HG03060 (cell line): ENCODE data around the gene CORO1C.
"Not testable (repeated sequence)": the region's sequence is repeated elsewhere in the genome, so short reads cannot be mapped to it uniquely, and the experiment has no call there.

Experiments used
- ATAC-seq: cut with Tn5 transposase; IDR thresholded peaks from one replicate; pipeline ENCODE4 v1.9.1; 2021; ENCODE audit warnings: low read depth, moderate number of reproducible peaks; ENCODE audit not compliant: unreplicated experiment

CORO1C gene

DNA sequence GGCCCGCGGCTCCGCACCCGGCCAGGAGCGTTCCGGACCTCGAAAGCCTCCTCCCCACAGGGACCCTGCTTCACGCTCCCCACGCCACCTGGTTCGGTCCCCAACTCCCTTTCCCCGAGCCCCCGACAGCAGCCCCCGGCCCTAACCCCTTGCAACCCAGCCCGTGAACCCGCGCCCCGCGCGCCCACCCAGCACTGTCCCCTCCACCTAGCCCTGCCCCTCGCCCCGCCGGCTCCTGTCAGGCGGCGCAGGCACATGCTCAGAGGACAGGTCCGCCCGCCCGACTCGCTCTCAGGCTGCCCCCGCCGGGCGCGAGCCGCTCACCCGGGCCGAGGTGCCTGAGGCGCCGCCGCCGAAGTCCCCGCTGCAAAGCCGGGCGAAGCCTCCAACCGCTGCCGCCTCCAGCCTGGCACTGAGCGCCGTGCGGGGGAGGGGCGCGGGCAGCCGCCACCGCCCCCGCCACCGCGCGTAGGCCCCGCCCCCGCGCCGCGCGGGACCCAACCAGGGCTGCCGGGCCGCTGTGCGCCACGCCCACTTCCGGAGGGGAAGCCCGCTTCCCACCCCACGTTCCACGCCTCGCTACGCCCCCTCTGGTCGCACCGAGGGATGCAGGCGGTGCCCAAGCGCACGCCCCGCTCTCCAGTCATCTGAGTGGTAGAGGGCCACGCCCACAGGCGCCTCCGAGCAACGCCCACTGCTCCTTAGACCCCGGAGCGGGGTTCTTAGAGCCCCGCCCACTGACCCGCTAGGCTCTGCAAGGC is at the start of gene CORO1C:
CORO1C (minus strand) TSS at position 414 of the 761 bp plus-strand sequence. CDS start 30,200 bp downstream, outside the sequence.
- peak; percentile 70 for ATAC-seq

DNA sequence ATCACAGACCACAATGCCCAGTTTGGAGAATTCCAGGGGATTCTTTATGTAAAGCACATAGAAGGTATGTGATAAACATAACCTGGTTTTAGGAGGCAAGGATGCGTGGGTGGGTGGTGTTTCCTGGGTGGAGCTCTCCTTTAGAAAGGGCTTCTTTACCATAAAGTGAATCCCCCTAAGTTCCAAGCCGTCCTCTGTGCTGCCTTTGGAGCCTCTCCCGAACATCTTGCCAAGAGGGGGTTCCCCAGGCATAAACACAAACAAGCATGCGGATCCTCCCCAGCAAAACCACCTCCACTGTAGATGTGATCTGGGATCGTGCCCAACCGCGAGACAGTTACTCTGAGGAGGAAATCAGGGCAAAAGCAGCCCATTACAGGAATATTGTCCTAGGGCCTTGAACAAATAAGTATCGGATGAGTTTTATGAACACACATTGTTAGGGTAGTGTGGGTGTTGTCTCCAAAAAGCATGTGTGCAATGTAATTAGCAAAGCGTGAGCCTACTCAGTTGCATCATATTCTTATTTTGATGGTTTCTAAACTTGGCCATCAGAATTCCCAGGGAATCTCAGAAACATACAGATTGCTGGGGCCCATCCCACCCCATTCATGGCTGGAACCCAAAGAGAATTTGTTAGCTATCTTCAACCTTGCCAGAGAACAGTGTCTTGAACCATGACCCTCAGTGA is 48.8 kb upstream of the CORO1C start:
- no peak for ATAC-seq

DNA sequence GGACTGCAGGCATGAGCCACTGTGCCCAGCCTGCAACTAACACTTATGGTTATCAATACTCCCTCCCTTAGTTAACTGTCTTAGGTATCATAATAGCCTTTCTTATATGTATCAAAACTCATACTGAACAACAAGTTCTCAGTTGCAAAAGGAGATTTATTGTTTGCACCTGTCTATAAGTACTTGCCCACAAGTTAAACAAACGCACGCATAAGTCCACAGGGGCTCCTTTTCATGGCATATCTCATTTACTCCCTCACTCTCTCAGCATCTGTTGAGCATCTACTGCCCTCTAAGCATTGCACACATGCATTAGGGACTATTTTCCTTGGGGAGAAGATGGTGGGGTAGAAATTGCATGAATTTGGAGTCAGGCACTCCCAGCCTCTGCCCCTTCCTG is 46.7 kb upstream of the CORO1C start:
- no peak for ATAC-seq

DNA sequence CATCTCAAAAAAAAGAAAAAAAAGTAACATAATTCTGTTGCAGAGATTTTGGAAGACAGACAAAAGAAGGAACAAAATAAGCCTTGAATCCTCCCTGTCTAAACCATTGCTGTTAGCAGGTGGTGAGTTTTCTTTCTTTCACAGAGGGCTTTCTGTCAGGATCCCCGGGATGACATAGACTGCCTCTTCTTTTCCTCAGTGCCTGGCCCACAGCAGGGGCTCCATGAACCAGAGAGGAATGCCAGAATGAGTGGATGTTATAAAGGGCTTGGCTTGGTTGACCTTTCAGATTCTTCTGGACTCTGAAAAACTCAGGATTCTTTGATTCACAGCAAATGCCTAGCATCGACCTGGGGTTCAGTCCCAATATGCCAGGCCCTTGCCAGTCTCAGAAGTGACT is 45.8 kb upstream of the CORO1C start:
- no peak for ATAC-seq

DNA sequence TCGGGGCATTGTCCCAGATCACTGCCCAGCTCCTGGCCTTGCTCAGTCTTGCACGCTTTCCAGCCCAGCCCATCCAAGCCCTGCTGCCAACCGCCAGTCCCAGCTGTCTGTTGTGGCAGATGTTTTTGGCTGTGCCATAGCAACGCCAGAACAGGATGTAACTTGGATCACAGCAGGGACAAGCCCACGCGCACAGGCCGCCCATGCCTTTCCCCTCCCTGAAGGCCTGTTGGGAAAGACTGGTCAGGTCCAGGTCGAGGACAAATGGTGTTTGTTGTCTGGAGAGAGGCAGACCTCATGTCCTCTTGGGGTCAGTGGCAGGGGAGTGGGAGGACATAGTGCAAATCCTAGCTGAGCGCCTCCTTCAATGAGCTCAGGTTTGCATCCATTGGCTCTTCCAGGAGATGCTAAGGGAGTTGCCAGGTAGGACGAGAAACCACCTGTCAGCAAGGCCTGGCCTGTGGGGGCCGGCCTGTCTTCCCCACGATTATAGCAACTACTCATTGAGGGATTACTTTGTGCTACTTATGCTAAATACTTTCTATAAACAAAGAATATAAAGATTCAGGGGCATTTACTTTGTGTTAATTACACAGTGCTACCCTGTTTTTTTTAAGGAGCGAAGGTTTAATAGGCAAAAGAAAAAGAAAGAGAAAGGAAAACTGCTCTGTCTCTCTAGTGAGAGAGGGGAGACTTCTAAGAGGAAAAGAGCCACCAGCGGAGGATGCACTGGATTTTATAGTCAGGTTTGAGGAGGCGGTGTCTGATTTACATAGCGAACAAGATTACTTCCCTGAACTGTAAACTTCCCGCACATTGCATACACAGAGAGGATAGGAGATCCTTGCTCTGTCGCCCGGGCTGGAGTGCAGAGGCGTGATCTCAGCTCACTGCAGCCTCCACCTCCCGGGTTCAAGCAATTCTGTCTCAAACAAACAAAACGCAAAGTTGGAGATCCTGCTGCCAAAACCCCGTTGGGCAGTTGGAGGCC is 42.8 kb upstream of the CORO1C start:
- no peak for ATAC-seq

DNA sequence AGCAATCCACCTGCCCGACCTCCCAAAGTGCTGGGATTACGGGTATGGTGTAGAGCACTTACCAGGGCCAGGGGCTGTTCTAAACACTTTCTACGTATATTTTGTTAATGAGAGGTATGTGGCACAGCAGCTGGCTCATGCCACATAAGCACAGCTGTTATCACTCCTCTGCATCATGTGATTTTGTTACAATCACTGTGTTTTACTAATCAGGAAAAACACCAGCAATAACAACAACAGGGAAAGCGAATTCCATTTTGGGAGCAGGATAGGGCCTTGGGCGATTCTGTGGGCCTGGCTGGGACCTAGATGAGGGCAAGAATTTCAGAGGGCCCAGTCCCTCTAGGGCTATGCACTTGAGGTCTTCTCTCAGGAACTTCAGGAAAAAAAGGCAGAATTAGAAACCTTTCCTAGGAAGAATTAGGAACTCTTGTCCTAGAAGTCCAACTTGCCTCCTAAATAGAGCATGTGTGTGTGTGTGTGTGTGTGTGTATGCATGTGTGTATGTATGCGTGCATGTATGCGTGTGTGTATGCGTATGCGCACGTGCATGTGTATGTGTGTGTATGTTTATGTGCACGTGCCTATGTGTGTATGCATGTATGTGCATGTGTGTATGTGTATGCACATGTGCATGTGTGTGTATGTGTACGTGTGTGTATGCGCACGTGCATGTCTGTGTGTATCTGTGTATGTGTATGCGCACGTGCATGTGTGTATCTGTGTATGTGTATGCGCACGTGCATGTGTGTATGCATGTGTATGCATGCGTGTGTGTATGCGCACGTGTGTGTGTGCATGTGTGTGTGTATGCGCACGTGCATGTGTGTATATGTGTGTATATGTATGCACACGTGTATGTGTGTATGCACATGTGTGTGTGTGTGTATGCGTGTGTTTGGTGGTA is 41.8 kb upstream of the CORO1C start:
- ATAC-seq: no peak

DNA sequence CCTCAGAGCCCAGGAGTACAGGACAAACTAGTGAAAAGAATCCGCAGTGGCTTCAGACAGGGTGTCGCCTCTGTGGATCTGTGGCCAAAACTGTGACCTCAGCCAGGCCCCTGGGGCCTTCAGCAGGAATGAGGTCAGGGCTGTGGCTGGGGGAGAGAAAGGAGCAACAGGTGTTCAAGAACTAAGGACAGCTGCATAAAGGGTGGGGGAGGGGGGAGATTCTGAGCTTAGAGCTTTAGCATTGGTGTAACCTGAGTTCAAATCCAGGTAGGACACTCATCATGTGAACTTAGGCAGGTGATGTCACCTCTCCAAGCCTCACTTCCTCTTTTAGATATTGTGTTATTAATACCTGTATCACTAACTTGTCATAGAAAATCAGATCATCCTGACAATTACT is 40.9 kb upstream of the CORO1C start:
- no peak for ATAC-seq

DNA sequence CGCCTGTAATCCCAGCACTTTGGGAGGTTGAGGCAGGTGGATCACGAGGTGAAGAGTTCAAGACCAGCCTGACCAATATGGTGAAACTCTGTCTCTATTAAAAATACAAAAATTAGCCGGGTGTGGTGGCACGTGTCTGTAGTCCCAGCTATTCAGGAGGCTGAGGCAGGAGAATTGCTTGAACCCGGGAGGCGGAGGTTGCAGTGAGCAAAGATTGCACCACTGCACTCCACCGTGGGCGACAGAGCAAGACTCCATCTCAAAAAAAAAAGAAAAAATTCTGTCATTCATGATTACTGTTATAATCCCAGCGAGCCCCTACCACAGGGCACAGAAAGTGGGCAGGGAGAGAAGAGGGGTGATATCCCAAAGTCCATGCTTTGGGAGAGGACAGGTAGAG is 40.5 kb upstream of the CORO1C start:
- not testable (repeated sequence) for ATAC-seq

DNA sequence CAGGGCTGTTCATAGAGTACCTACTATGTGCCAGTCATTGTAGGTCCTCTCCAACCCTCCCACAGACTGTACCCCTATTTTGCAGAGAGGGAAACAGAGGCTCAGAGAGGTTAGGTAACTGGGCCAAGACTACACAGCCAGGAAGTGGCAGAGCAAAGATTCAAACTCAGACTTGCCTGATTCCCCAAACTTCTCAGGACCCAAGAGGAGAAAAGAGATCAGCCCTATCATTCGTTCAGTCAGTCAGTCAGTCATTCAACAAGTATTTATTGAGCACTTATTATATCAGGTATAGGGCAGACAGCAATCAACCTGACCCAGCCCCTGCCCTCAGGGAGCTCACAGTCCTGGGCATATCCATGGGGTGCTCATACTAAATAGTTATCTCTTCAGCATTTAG is 39.6 kb upstream of the CORO1C start:
- no peak for ATAC-seq

DNA sequence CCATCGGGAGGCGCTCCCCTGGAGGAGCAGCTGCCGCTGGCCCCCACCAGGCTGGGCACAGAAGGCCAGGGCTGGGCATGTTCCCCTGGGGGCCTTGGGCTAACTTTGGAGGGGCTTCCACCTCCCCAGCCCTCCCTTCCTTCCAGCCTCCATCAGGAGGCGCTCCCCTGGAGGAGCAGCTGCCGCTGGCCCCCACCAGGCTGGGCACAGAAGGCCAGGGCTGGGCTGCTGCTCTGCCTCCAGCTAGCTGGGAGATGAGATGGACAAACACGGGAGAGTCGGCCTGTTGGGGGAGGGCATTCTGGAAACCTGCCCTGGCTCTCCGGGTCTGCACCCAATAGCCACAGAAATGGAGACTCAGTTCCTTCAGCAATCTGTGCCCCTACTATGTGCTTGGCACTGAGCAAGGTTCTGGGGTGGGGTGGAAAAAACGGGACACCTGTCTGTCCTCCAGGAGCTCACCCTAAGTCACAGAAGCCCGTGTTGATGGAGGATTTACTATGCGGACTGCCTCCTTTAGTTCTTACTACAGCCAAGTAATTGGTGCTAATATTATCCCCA is 39.0 kb upstream of the CORO1C start:
- no peak for ATAC-seq

DNA sequence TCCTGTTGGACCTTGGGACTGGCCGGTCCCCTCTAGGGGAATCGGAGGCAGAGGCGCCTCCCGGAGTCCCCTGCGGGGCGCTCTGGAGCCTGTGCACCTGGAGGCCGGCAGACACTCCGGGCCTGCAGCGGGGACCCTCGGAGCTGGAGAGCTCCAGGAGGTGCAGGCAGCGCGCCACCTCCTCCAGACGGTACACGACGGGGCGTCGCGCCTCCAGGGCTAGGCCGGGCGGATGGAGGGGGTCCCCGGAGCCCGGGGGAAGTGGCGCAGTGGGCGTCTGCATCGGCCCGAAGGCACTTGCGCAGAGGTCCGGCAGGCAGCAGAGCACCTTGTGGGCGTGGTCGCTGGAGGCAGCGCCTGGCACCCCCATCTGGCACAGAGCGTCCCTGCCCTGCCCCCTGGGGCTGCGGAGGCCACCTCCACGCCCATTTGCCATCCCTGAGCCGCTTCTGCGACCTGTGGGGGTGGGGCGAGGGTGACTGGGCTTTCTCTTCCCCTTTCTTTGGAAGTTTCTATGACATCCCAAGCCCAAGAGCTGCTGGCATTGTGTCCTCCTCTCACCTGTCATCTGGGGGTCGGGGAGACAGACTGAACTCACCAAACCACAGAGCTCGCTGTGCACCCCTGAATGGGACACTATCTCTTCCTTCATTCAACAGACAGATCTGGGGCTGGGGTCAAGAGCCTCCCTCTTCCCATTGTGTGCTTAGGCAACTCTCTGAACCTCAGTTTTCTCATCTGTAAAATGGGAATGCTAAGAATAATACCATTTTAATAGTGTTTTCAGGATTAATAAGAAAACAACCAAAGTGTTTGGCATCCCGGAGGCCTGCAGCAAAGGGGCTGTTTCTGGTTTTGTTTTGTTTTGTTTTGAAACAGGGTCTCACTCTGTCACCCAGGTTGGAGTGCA is 37.5 kb upstream of the CORO1C start:
- ATAC-seq: no peak

DNA sequence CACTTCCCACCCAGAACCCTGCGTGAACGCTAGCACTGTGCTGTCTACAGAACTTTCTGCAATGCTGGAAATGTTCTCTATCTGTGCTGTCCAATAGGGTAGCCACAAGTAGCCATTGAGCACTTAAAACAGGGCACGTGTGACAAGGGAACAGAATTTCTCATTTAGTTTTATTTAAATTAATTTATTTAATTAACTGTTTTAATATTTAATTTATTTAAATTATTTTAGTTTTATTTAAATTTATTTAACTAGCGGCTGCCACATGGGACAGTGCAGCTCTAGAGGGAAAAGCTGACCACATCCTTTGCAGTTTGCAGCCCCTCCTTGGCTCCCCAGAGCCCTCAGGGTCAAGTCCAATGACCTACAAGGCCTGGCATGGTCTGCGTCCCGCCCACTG is 35.0 kb upstream of the CORO1C start:
- no peak for ATAC-seq

DNA sequence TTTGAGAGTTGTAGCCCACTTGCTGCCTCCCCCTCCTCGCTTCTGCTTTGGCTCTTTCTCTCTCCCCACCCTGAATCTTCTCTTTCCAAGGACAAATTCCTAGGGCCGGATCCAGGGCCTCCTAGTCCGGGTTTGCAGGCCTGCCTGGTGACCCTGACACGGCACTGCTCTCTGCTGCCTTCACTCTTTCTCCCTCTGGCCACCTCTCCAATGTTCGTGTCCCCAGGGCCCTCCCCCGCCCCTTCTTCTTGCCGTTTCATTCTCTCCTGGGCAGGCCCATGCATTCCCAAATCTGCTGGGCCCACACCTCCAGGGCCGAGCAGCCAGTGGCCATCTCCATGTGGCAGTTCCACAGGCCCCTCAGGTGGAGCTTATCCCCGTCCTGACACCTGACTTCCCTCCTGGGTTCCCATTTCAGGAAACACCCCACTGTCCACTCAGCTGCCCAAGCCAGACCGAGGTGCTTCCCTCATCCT is 34.0 kb upstream of the CORO1C start:
- ATAC-seq: no peak

DNA sequence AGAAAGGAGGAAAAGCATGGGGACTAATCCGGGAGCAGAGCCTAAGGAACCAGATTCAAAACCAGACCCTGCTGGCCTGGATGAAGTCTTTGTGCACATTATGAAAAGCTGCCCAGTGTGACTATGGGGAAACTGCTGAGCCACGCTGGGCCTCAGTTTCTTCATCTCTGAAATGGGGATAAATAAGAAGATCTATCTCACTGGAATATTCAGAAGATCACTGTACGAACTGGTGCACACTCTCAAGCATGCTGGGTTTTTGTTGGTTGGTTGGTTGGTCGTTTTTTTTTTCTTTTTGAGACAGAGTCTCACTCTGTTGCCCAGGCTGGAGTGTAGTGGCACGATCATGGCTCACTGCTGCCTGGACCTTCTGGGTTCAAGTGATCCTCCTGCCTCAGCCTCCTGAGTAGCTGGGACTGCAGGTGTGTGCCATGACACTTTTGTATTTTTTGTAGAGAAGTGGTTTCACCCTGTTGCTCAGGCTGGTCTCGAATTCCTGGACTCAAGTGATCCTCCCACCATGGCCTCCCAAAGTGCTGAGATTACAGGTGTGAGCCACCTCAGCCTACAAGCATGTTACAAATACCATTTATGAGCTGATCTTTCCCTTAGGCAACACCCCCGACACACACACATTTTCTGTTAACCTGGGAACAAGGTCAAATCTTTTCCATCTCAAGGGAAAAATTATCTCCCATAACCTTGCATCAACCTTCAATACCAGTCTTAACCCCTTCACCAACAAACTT is 33.4 kb upstream of the CORO1C start:
- no peak for ATAC-seq

DNA sequence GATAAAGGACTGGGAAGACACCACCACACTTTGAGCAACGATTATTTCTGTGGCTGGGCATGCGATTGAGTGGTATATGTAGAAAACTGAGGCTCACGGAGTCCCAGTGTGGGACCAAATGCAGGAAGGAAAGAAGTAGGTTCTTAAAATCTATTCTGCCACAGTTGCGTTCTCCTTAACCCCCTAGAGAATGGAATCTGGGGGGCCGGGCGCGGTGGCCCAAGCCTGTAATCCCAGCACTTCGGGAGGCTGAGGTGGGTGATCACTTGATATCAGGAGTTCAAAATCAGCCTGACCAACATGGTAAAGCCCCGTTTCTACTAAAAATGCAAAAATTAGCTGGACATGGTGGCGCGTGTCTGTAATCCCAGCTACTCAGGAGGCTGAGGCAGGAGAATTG is 29.9 kb upstream of the CORO1C start:
- no peak for ATAC-seq

DNA sequence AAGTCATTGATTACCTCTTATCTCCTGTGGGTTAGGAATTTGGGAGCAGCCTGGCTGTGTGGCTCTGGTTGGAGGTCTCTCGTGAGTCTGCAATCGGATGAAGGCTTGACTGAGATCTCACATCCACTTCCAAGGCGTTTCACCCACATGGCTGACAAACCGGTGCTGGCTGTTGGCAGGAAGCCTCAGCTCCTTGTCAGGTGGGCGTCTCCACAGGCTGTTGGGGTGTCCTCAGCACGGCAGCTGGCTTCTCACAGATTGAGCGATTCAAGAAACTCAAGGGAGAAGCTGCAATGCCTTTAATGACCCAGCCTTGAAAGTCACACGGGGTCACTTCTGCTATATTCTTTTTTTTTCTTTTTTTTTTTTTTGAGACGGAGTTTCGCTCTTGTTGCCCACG is 28.6 kb upstream of the CORO1C start:
- no peak for ATAC-seq

DNA sequence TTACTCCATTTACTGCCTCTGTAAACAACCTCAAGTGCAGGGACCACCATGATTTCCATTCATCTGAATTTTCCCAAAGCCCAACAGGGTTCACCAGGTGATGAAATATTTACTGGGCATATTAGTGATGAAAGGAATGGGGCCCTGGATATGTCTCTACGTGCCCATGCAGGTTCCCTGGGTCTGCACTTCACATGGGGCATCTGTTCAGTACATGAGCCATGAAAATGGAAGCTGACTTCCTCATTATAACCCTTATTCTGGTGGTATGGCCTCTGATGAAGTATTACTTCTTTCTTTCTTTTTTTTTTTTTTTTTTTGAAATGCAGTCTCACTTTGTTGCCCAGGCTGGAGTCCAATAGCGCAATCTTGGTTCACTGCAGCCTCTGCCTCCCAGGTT is 26.5 kb upstream of the CORO1C start:
- ATAC-seq: no peak

DNA sequence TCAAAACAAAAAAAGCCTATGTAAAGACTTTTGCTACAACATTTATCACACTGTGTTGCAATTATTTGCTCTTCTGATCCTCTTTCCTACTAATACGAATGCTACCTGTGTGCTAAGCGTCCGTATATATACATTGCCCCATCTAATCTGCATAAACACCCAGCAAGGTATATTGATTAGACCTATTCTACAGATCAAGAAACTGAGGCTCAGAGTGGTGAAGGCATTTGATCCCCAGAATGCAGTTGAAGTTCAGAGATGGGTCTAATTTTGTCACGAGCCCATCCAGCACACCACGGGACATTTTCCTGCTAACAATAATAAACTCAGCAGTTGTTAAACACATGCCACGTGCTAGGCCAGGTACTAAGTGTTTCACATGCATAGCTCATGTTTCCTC is 25.1 kb upstream of the CORO1C start:
- ATAC-seq: no peak
